ENCODE results near the gene LPP.
"Not testable (repeated sequence)": the region's sequence is repeated elsewhere in the genome, so short reads cannot be mapped to it uniquely, and the experiment has no call there.

Gene LPP

GRCh38 chr3:188702028-188702427 lies 548.1 kb downstream of the LPP start:
- DNase-seq (ENCODE audit: low read depth in 2 of 2) = not testable (repeated sequence)

DNA sequence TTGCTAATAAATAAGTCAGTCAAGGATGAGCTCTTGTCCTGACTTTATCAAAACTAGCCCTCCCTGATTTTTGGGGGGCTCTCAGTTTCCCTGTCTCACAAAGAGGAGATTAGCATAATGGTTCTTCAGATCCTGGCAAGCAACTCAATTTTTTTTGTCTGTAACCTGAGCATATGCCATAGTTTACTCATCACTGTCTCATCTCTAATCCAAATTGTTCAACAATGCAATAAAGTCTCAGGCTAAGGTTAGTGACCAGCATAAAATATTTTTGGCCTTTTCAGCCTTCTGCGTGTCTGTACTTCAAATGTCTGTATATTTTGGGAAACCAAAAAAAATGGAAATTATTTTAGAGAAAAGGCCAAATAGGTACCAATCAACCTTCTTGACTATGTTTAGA lies 552.2 kb downstream of the LPP start:
- DNase-seq (ENCODE audit: low read depth in 2 of 2) = no peak

- DNase-seq (ENCODE audit: low read depth in 2 of 2) = no peak
Observed at GRCh38 chr3:188706599-188706998, 552.6 kb downstream of the LPP start.

GRCh38 chr3:188707381-188708288 lies 553.7 kb downstream of the LPP start:
- no peak for DNase-seq (ENCODE audit: low read depth in 2 of 2)

DNA sequence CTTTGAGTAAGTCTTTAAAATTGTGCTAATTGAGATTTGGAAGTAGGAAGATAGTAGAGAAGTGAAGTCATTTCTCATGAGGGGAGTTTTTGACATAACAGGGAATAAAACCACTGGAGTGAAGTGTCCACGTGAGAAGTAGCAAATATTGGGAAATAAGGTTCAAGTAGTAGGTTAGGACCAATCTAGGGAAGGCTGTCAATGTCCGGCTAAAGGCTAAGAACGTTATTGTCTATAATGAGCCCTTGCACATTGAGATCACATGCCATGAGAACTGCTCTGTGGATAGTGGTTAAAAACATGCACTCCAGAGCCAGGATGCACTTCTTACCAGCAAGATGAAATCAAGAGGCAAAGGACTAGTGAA lies 557.9 kb downstream of the LPP start:
- DNase-seq (ENCODE audit: low read depth in 2 of 2) = no peak

DNA sequence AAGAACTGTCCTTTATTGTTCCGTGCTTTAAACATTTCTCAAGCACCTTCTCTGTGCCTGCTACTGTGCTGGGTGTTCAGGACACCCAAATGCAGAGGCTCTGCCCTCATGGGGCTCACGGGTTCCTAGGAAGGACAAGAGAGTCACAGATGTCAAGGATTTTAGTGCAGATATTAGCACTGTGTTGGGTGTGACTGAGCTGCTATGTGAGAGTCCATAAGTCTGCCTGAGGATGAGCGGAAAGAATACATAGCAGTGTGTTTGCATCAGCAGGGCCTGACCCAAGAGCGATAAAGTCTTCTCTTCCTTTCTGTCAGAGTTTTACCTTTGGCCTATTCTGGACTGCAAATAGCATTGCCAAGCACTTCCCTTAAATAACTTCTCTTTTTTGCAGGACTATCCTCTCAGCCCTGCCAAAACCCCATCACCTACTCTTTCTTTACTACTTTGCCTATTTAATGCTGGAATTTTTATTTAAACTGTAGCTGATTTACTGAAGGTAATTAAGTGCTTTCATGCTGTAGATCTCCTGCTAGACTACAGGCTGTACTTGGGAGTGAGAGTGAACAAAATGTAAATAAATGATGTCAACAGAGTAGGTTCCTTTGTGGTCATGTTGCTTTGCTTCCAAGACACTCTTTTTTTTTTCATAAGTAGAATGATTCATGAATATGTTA lies 558.4 kb downstream of the LPP start:
- DNase-seq (ENCODE audit: low read depth in 2 of 2) = no peak

- DNase-seq (ENCODE audit: low read depth in 2 of 2) = no peak
Observed at GRCh38 chr3:188712991-188713390, 559.0 kb downstream of the LPP start.

GRCh38 chr3:188719545-188719944 lies 565.6 kb downstream of the LPP start:
- no peak for DNase-seq (ENCODE audit: low read depth in 2 of 2)

DNA sequence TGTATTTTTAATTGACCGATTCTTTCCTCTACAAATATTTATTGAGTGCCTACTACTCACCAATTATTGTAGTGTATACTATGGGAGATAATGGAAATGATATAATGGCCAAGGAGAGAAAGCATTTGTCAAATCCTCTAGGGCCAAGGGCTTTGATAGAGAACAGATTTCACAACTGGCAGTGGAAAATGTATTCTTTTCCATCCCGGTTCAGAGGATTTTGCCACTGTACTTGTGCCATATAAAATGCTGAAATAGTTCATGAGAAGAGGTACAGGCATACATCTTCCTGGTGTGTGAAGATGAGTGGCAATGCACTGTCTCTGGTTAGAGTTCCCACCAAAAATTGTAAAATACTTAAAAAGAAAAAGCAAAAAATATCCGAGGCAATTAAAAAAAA lies 566.3 kb downstream of the LPP start:
- DNase-seq (ENCODE audit: low read depth in 2 of 2) = no peak

- no peak for DNase-seq (ENCODE audit: low read depth in 2 of 2)
Observed at GRCh38 chr3:188720636-188721035, 566.7 kb downstream of the LPP start.

GRCh38 chr3:188721312-188721711 lies 567.4 kb downstream of the LPP start:
- no peak for DNase-seq (ENCODE audit: low read depth in 2 of 2)

DNA sequence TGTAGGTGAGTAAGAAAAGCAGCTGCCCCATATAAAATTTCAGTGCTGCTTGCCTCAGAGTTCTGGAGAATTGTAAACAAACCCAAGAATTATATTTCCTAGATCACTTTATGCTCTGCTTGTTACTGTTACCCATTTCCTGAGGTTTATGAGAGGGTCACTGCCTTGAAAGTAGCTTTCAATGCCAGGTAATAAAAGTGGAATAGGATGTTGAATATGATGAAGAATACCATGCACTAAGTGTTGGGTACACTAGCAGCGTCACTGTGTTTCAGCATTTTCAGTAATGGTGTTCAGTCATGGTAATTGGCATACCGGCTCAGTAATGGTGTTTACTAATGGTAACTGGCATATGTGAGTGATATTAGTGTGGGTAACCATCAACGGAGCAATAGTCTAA lies 568.0 kb downstream of the LPP start:
- no peak for DNase-seq (ENCODE audit: low read depth in 2 of 2)

DNA sequence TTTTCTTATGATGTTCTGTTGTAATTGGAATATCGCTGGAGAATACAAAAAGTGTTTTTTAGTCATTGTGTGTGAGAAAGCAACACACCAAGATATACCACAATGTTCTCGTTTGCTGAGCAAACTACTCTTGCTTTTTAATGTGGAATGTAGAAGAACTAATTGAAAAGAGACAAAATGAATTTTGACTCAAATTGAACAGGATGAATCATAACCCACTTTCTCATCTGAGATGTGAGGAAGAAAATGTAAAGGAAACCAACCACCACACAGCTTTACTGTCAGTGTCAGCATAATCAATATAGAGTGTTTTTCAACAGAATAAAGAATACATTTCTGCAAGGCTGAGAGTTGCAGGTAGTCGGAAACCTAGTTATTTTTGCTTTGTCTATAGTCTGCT lies 569.0 kb downstream of the LPP start:
- no peak for DNase-seq (ENCODE audit: low read depth in 2 of 2)

DNA sequence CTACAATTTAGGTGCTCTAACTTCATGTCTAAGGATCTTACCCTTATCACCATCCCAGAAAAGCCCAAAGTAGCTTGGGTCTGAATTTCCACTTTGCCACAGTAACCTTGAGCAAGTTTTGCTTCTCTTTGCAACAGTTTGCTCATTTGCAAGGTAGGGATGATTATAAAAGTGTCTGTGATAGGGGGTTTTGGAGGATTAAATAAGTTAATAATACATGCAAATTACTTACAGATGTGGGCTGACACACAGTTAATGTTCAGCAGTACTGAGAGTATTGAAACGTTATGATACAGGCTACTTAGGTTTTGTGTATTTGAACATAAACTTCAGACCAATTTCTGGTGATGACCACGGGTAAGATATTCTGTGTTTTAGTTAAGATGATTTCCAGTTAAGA lies 573.1 kb downstream of the LPP start:
- no peak for DNase-seq (ENCODE audit: low read depth in 2 of 2)

GRCh38 chr3:188728371-188728896 lies 574.5 kb downstream of the LPP start:
- no peak for DNase-seq (ENCODE audit: low read depth in 2 of 2)

- no peak for DNase-seq (ENCODE audit: low read depth in 2 of 2)
Observed at GRCh38 chr3:188729422-188729821, 575.5 kb downstream of the LPP start.

GRCh38 chr3:188734395-188734794 lies 580.4 kb downstream of the LPP start:
- no peak for DNase-seq (ENCODE audit: low read depth in 2 of 2)

DNA sequence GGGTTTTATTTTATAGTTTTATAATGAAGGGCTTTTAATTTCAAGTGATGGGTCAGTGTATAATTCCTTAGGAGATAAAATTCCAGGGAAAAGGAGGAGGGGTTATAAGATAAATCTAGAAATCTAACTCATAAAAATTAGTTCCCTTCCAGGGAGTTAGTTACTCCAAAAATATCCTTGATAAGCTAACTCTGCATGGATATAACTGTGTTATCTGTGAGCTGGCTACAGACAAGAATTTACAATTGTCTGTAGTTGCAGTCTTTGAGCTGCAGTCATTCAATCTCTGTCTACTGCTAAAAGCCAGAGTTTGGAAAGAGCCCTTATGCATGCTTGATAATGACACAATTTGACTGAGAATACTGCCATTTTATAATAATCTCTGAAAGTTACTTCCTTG lies 585.6 kb downstream of the LPP start:
- DNase-seq (ENCODE audit: low read depth in 2 of 2) = no peak

- no peak for DNase-seq (ENCODE audit: low read depth in 2 of 2)
Observed at GRCh38 chr3:188740010-188740409, 586.1 kb downstream of the LPP start.

DNA sequence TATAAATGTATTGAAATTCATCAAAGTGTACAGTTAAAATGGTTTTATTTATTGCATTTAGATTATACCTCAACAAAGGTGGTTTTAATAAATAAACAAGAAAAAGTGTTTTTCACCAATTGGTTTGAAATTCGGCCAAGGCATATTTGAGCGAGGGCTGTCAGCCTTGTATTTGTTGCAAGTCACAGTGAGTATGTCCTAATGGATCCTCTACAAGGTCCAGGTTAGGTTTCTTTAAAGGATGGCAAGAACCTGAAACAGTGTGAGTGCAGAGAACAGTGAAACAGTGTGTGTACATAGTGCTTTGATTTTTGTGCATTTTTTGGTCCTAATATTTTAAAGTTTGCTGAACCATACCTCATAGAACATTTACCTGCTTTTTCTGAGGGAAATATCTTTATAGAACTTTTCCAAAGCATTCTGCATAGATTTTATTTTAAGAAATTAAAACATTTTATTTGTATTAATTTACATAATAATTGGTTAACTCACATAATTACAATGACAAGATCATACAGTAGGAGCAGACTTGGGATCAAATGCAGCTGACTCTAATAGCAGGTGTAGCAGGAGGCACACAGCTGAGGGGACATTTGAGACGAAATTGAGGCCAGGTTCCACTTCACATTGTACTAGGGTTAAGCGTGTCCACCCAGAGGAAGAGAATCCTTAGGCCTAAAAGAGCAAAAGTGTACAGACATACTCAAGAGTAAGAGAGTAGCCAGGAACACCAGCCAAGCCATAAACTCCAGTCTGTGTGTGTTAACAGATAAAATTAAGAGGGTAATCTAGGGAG lies 589.0 kb downstream of the LPP start:
- DNase-seq (ENCODE audit: low read depth in 2 of 2) = no peak

- no peak for DNase-seq (ENCODE audit: low read depth in 2 of 2)
Observed at GRCh38 chr3:188744166-188744565, 590.2 kb downstream of the LPP start.

DNA sequence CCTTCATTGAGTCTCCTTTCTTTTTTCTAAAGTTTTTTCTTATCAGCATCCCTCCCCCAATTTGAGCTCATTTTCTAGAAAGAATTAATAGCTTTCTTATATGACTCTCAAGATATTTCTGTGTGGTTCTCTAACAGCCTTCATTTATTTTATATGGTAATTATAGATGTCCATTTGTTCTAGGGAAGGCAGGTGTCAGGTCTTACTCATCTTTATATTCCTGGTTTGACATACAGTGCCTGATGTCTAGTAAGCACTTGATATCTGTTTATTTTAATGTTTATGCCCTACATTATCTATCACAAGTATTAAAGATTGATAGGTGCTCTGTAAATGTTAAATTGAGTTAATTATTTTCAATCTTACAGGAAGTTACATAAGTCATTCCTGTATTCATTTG lies 591.1 kb downstream of the LPP start:
- no peak for DNase-seq (ENCODE audit: low read depth in 2 of 2)

Measured in stimulated activated CD4-positive, alpha-beta T cell treated with anti-CD3 and anti-CD28 coated beads, Interleukin-12 subunit alpha, Interleukin-12 subunit beta, amount 100 ng/mL, for 24 hours (primary cell).